ENCODE results near the gene MROH9.

MROH9 gene

DNA sequence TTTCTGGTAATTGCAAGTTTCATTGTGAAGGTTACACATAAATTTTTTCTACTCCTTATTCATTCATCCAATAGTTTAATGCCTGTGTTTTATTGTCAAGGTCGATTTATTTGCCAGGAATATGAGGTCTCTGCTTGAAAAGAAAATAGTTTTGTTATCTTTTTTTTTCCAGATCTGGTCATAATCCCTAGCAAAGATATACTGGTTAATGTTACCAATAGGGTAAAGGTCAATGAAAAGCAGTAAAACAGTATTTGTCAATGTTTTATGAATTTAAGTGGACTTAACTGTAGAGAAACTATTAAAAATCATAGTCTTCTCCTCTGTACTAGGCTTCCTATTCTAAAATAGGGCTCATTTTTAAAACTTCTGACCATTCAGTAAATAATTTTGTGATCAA, 147.3 kb downstream of the MROH9 start:
- no peak for DNase-seq

GRCh38 chr1:171083222-171083621, 147.9 kb downstream of the MROH9 start:
- DNase-seq = no peak

DNA sequence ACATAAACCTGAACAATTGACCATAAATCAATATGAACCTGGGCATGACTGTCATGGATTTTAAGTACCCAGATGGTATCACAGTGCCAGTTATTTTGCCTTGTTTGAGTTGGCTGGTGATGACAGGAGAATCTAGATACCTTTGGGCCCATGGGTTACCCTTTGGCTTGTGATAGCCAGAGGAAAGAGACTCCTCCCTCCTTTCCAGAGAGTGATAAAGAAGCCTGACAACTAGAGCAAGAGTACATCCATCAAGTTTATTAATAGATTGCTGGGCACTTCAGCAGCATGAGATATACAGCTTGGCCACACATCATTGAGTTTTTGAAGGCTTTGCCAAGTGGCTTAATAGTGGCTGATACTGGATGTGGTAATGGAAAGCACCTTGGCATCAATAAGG, 148.8 kb downstream of the MROH9 start:
- no peak for DNase-seq

DNA sequence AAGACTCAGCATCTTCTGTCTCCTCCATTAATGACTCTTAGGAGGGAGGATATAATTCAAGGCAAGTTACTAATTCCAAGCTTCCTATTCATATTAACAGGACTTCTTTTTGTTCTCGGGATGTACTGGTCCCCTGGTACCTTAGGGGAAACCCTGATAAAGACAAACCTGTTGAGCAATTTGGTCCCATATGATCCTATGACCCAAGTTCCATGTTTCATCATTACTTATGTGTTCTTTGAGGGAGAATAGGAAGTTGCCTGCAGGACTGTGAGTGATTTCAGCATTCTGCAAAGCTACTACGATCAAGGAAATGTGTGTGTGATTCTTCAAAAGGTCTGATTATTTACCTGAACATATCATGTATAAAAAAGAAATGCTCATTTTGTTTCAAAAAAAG, 149.5 kb downstream of the MROH9 start:
- no peak for DNase-seq

DNA sequence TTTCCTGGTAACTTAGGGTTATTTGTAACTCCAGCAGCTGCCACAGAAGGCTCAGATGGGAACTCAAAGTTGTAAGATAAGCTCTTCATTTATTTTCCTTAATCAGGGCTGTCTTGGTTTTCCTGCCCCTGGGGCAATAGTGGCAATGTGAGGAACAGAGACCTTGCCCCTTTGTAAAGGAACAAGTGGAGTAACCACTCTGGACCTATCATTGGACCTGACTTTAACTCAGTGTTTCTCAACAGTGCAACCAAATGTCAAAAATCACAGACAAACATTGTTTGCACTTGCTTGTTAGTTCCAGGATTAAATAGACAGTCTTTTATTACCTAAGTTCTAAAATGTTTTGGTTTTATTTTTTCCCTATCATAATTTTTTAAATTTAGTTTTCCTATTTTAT, 152.6 kb downstream of the MROH9 start:
- no peak for DNase-seq

GRCh38 chr1:171090604-171091003, 155.3 kb downstream of the MROH9 start, which contains the start of gene FMO3:
Gene FMO3 (plus strand): TSS chr1:171090905. CDS start chr1:171092659, 1,754 bp downstream.
- DNase-seq = no peak

DNA sequence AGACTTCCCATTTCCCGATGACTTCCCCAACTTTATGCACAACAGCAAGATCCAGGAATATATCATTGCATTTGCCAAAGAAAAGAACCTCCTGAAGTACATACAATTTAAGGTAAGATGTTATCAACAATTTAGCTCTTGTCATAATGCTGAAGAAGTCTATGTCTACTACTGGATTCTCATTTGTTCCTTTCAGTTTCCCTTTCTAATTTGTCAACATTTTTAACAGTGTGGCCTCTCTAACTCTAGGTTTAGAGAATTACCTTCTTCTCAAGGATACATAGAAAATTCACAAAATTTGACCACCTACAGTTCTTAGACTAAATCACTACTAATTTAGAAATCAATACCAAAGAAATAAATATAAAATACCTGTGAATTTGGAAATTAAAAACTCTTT, 168.5 kb downstream of the MROH9 start:
- DNase-seq = no peak

DNA sequence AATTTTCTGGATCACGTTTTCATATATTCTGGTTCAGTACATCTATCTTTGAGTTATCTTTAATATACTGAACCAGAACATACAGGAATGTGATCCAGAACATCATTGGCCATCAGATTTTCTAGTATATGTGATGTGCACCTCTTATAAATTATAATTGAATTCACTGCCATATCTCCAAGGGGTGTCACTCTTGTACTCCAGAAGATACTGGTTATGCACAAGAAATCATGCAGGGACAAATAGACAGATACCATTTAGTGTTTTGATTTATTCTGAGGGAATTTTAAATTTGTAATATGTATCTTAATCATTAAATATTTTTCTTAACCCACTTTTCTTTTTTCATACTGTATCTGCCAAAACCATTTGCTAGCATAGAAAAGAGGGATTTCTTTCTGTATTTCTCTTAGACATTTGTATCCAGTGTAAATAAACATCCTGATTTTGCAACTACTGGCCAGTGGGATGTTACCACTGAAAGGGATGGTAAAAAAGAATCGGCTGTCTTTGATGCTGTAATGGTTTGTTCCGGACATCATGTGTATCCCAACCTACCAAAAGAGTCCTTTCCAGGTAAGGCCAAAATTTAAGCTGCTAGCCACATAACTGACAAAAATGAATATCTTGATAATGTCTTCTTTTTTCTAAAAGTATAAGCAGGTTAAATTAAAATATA, 172.1 kb downstream of the MROH9 start:
- DNase-seq = no peak

DNA sequence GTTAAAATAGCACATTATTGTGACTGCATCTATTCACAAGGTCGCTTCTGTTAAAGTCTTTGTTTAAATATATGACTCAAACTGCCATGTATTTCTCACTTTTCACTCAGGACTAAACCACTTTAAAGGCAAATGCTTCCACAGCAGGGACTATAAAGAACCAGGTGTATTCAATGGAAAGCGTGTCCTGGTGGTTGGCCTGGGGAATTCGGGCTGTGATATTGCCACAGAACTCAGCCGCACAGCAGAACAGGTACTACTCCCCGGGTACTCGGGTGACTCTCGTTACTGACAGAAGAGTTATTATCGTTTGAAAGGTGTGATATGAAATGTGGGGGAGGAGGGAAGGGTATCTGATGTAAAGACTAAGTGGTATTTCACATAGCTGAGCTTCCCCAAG, 172.6 kb downstream of the MROH9 start:
- no peak for DNase-seq

DNA sequence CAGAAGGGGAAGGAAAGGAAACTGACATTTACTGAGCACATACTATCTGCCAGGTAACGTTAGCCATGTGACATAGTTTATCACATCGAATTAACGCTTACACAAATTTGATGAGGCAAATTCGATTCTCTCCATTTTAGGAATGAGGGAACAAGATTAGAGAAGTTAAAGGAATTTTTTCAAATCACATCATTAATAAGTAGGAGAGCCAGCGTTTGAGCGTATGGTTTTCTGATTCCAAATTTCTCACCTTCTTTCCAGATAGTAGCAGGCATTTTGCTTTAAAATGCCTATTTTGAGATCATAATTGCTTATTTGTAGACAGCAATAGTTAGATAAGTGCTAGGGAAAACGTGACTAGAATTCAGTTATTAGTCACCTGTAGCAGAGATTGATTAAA, 174.6 kb downstream of the MROH9 start:
- no peak for DNase-seq

- no peak for DNase-seq
These were observed 175.4 kb downstream of the MROH9 start for GRCh38 chr1:171110621-171111326.

- DNase-seq = no peak
These were observed 176.8 kb downstream of the MROH9 start for GRCh38 chr1:171112119-171112518.

DNA sequence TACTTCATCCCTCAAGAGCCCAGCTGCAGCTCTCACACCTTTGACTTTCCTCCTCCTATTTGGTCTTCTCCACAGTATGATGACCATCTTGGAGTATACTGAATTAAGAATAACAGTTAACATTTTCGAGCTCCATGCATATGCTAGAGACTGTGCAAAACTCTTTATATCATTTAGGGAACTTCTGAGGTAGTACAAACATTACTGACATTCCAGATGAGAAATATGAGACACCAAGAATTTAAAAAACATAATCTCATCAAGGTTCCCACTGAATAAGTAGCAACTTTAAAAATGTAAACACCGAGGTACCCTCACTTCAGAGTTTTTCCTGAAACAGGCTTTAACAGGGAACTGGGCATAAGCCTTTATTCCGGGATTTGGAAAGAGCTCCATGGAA, 178.0 kb downstream of the MROH9 start:
- no peak for DNase-seq
